C4-2B (cell line): Measurements from ENCODE around the gene B4GALT1.

ENCODE experiments used
- ZFX ChIP-seq: fragments of 450-650 bp; IDR thresholded peaks from 2 replicates; pipeline ENCODE4 v1.6.1; 2017
- TF ChIP-seq, protein P1 (sequence below): fragments of 450-650 bp; conservative IDR thresholded peaks from 2 replicates; pipeline ENCODE4 v1.5.1; 2017; ENCODE audit warnings: mild to moderate bottlenecking

DNA sequence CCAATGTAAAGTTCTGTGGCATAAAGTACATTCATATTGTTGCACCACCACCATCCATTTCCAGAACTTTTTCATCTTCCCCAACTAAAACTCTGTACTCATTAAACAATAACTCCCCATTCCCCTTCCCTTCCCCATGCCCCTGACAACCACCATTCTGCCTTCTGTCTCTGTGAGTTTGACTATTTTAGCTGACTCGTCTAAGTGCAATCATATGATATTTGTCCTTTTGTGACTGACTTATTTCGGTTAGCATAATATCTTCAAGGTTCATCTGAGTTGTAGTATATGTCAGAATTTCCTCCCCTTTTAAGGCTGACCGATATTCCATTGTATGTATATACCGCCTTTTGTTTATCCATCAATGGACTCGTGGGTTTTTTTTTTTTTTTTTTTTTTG is 61.6 kb downstream of the B4GALT1 start:
- TF ChIP-seq, protein P1, sequence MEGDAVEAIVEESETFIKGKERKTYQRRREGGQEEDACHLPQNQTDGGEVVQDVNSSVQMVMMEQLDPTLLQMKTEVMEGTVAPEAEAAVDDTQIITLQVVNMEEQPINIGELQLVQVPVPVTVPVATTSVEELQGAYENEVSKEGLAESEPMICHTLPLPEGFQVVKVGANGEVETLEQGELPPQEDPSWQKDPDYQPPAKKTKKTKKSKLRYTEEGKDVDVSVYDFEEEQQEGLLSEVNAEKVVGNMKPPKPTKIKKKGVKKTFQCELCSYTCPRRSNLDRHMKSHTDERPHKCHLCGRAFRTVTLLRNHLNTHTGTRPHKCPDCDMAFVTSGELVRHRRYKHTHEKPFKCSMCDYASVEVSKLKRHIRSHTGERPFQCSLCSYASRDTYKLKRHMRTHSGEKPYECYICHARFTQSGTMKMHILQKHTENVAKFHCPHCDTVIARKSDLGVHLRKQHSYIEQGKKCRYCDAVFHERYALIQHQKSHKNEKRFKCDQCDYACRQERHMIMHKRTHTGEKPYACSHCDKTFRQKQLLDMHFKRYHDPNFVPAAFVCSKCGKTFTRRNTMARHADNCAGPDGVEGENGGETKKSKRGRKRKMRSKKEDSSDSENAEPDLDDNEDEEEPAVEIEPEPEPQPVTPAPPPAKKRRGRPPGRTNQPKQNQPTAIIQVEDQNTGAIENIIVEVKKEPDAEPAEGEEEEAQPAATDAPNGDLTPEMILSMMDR: no peak
- TF ChIP-seq ZFX: no peak
